HCT116 (cell line): ENCODE measurements around the gene LRRC9. TPM values are rescaled to one million over a fixed set of nuclear protein-coding genes. Genes with fewer than 3 reads are reported as not detected.
"Not testable (repeated sequence)": the region's sequence is repeated elsewhere in the genome, so short reads cannot be mapped to it uniquely, and the experiment has no call there.

Source experiments
- ATAC-seq: fragments of 200-7000 bp; cut with Tn5 transposase; 2 replicates; pipeline ENCODE4 v1.9.1; 2020; ENCODE audit warnings: mild to moderate bottlenecking, moderate library complexity
- BruUV-seq: library from RNA; stranded (reverse); fragments of 400-500 nt; replicated peaks from 2 replicates; lab custom pipeline; 2021; lab: Mats Ljungman, UMichigan
- CTCF ChIA-PET: fragments of 300-600 bp; sonication (Branson Sonifier 250); formaldehyde crosslinking; loops from one replicate; lab custom pipeline; 2021; ENCODE audit warnings: antibody characterized with exemption; lab: Charles Lee
- POLR2A ChIA-PET: fragments of 300-600, 350-600 bp; sonication (Branson Sonifier 250); formaldehyde crosslinking; loops from one replicate; lab custom pipeline; 2021; ENCODE audit warnings: antibody characterized with exemption; lab: Charles Lee
- RAD21 ChIA-PET, 2 experiments: fragments of 300-600 bp; sonication (Branson Sonifier 250); formaldehyde crosslinking; loops; one replicate each; lab custom pipeline; 2023; ENCODE audit warnings: low total read pairs in 2 of 2; ENCODE audit not compliant: uncharacterized antibody in 2 of 2, unreplicated experiment in 2 of 2, low non-redundant PET in 1 of 2; lab: Charles Lee
- DNase-seq: peaks from one replicate; pipeline ENCODE4 v3.0.0-alpha.2; 2010; ENCODE audit warnings: low read depth, low spot score
- H2AFZ ChIP-seq: fragments of 200-600 bp; shearing (Covaris generic), sonication (generic); 2 replicates; pipeline ENCODE4 v1.6.1; 2017; ENCODE audit warnings: low read depth, mixed run types, mixed read lengths, antibody characterized with exemption, low read length; ENCODE audit not compliant: poor library complexity, severe bottlenecking
- H3K27ac ChIP-seq: 2 replicates; pipeline ENCODE4 v1.5.1; 2012; ENCODE audit warnings: low read depth, low read length
- H3K27me3 ChIP-seq: fragments of 200-600 bp; sonication (generic); 2 replicates; pipeline ENCODE4 v1.6.1; 2016; ENCODE audit warnings: mixed run types, low read length, mixed read lengths; ENCODE audit not compliant: insufficient read depth
- H3K36me3 ChIP-seq, 2 experiments: fragments of 200-500 bp in 1 of 2; fragments of 200-600 bp in 1 of 2; sonication (Bioruptor generic) in 1 of 2; sonication (generic) in 1 of 2; 2 replicates each; pipeline versions ENCODE4 v1.5.1 to v1.6.1; 2014 to 2016; ENCODE audit warnings: low read length in 2 of 2, inconsistent platforms in 1 of 2, mixed read lengths in 1 of 2, mixed run types in 1 of 2; ENCODE audit not compliant: insufficient read depth in 2 of 2, control insufficient read depth in 1 of 2
- H3K4me1 ChIP-seq, 2 experiments: fragments of 200-600 bp in 1 of 2; sonication (generic) in 1 of 2; 2 replicates each; pipeline versions ENCODE4 v1.5.1 to v1.6.1; 2012 to 2017; ENCODE audit warnings: low read length in 2 of 2, inconsistent platforms in 1 of 2, mild to moderate bottlenecking in 1 of 2, mixed read lengths in 1 of 2, mixed run types in 1 of 2, moderate library complexity in 1 of 2; ENCODE audit not compliant: insufficient read depth in 2 of 2, control insufficient read depth in 1 of 2
- H3K4me2 ChIP-seq: fragments of 200-600 bp; sonication (generic); 2 replicates; pipeline ENCODE4 v1.6.1; 2017; ENCODE audit warnings: mixed run types, low read length, mixed read lengths
- H3K4me3 ChIP-seq, 2 experiments: fragments of 200-600 bp in 1 of 2; sonication (generic) in 1 of 2; replicated peaks in 1 of 2; 2 replicates each; pipeline ENCODE4 v1.5.1; 2011 to 2016; ENCODE audit warnings: low read length in 2 of 2, control low read depth in 1 of 2, low read depth in 1 of 2, mild to moderate bottlenecking in 1 of 2, mixed read lengths in 1 of 2, mixed run types in 1 of 2
- H3K79me2 ChIP-seq: fragments of 200-600 bp; sonication (generic); 2 replicates; pipeline ENCODE4 v1.6.1; 2017; ENCODE audit warnings: mild to moderate bottlenecking, mixed run types, low read length, moderate library complexity, mixed read lengths; ENCODE audit not compliant: insufficient read depth
- H3K9ac ChIP-seq: fragments of 200-600 bp; sonication (generic); 2 replicates; pipeline ENCODE4 v1.6.1; 2016; ENCODE audit warnings: low read length, mixed read lengths
- H3K9me2 ChIP-seq: fragments of 200-600 bp; sonication (generic), shearing (Covaris generic); 2 replicates; pipeline ENCODE4 v1.6.1; 2017; ENCODE audit warnings: mixed run types, mild to moderate bottlenecking, moderate library complexity; ENCODE audit not compliant: insufficient read depth
- H3K9me3 ChIP-seq, 2 experiments: fragments of 200-500 bp in 1 of 2; fragments of 200-600 bp in 1 of 2; sonication (Bioruptor generic) in 1 of 2; sonication (generic) in 1 of 2; 2 replicates each; pipeline ENCODE4 v1.6.1; 2014 to 2017; ENCODE audit warnings: low read length in 2 of 2, mixed read lengths in 2 of 2, inconsistent platforms in 1 of 2, low read depth in 1 of 2, mild to moderate bottlenecking in 1 of 2, mixed run types in 1 of 2, moderate library complexity in 1 of 2; ENCODE audit not compliant: control insufficient read depth in 1 of 2, insufficient read depth in 1 of 2
- H4K20me1 ChIP-seq: fragments of 200-600 bp; sonication (generic), shearing (Covaris generic); 2 replicates; pipeline ENCODE4 v1.6.1; 2017; ENCODE audit warnings: mixed run types, mild to moderate bottlenecking, moderate library complexity; ENCODE audit not compliant: insufficient read depth
- CEBPB ChIP-seq: IDR thresholded peaks from 2 replicates; pipeline ENCODE4 v1.6.1; 2012; ENCODE audit warnings: low read depth
- ELF1 ChIP-seq: IDR thresholded peaks from 2 replicates; pipeline ENCODE4 v1.6.1; 2012; ENCODE audit warnings: low read depth, borderline replicate concordance
- EZH2 ChIP-seq: fragments of 200-600 bp; sonication (generic); IDR thresholded peaks from 2 replicates; pipeline ENCODE4 v1.6.1; 2017; ENCODE audit warnings: antibody characterized with exemption, mixed run types
- EZH2phosphoT487 ChIP-seq: fragments of 200-600 bp; IDR thresholded peaks from 2 replicates; pipeline ENCODE4 v1.6.1; 2018; ENCODE audit warnings: antibody characterized with exemption, borderline replicate concordance
- JUND ChIP-seq: IDR thresholded peaks from 2 replicates; pipeline ENCODE4 v1.6.1; 2012
- POLR2A ChIP-seq: IDR thresholded peaks from 2 replicates; pipeline ENCODE4 v1.7.0; 2011; ENCODE audit warnings: borderline replicate concordance; ENCODE audit not compliant: insufficient read depth, insufficient read length; ENCODE audit errors: extremely low read depth
- RAD21 ChIP-seq: IDR thresholded peaks from 2 replicates; pipeline ENCODE4 v1.6.1; 2012; ENCODE audit warnings: low read depth, mild to moderate bottlenecking
- SIN3A ChIP-seq: IDR thresholded peaks from 2 replicates; pipeline ENCODE4 v1.6.1; 2012; ENCODE audit warnings: low read depth
- TCF7L2 ChIP-seq: IDR thresholded peaks from 2 replicates; pipeline ENCODE4 v1.7.0; 2011; ENCODE audit warnings: borderline replicate concordance, inconsistent platforms; ENCODE audit not compliant: insufficient read depth, insufficient read length; ENCODE audit errors: extremely low read depth
- ZFX ChIP-seq: fragments of 450-650 bp; IDR thresholded peaks from 2 replicates; pipeline ENCODE4 v1.6.1; 2017
- intact Hi-C: fragments of 100-400 bp; cut with micrococcal nuclease; formaldehyde crosslinking; loops from 2 replicates; pipeline ENCODE4 v1.10.0; 2022
- total RNA-seq: library from RNA; stranded (reverse); gene quantifications from one replicate; pipeline ENCODE4 v1.2.1, GENCODE V29; 2021; ENCODE audit not compliant: unreplicated experiment
- TF ChIP-seq, protein P1 (sequence below), 3 experiments: fragments of 200-600 bp in 1 of 3; sonication (generic) in 1 of 3; IDR thresholded peaks in 2 of 3; conservative IDR thresholded peaks in 1 of 3; 2 replicates each; pipeline ENCODE4 v1.5.1; 2012 to 2017; ENCODE audit warnings: low read depth in 2 of 3, low read length in 2 of 3, antibody characterized with exemption in 1 of 3, borderline replicate concordance in 1 of 3, control low read depth in 1 of 3, mild to moderate bottlenecking in 1 of 3, mixed read lengths in 1 of 3, mixed run types in 1 of 3, moderate library complexity in 1 of 3; ENCODE audit not compliant: insufficient read depth in 1 of 3

LRRC9 gene
- total RNA-seq, 1 experiment from 2014 or later: not detected

DNA sequence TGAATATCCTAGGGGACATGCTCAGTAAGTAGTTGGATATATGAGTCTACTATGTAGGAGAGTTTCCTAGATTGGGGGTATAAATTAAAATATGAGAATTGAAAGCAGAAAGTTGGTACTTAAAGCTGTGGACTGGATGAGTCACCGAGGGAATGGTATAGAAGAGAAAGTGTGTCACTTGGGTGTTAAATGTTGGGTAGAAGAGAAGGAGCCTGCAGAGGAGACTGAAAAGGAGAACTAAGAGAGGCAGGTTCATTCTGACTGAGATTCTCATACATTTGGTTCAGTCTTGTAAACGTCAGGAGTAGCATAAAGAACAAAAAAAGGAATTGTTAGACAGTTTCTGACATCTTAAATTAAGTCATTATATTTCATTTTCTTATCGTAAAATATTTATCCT, 19.9 kb downstream of the LRRC9 start:
- intact Hi-C loops: no loop called here
- Histone ChIP-seq H3K4me1 (no peaks in the 10 kb centered on the region), H3K79me2 (no peaks in the 10 kb centered on the region), H3K36me3 (no peaks in the 10 kb centered on the region), H3K9me2 (peaks cover 7% of the 10 kb centered on the region; the same call in 1 of the 2 replicates), H3K9me3 (no peaks in the 10 kb centered on the region)
- RAD21 ChIA-PET: no interaction called here
- TF ChIP-seq POLR2A (no peak), TCF7L2 (no peak), SIN3A (no peak), JUND (no peak), CEBPB (no peak), EZH2phosphoT487 (no peak), EZH2 (no peak), RAD21 (no peak), ZFX (no peak), ELF1 (no peak)
- TF ChIP-seq, protein P1, sequence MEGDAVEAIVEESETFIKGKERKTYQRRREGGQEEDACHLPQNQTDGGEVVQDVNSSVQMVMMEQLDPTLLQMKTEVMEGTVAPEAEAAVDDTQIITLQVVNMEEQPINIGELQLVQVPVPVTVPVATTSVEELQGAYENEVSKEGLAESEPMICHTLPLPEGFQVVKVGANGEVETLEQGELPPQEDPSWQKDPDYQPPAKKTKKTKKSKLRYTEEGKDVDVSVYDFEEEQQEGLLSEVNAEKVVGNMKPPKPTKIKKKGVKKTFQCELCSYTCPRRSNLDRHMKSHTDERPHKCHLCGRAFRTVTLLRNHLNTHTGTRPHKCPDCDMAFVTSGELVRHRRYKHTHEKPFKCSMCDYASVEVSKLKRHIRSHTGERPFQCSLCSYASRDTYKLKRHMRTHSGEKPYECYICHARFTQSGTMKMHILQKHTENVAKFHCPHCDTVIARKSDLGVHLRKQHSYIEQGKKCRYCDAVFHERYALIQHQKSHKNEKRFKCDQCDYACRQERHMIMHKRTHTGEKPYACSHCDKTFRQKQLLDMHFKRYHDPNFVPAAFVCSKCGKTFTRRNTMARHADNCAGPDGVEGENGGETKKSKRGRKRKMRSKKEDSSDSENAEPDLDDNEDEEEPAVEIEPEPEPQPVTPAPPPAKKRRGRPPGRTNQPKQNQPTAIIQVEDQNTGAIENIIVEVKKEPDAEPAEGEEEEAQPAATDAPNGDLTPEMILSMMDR (IDR thresholded peaks at IDR 0.05 in 2 of 3, conservative IDR thresholded peaks at IDR 0.05 in 1 of 3; ENCODE audit: borderline replicate concordance in 1 of 3, insufficient read depth in 1 of 3, low read depth in 2 of 3, low read length in 2 of 3): no peak
- TF ChIP-seq, all 23 proteins: peak for 0
- CTCF ChIA-PET: no interaction called here
- Histone ChIP-seq H3K4me3 (no peak overlapping the region), H3K4me2 (no peak overlapping the region), H3K9ac (no peak overlapping the region), H3K27me3 (no peaks in the 10 kb centered on the region), H2AFZ (no peak overlapping the region), H3K27ac (no peak overlapping the region), H4K20me1 (no peaks in the 10 kb centered on the region)
- BruUV-seq: no TSS peak
- ATAC-seq (no peak), DNase-seq (no peak)
- POLR2A ChIA-PET: no interaction called here

DNA sequence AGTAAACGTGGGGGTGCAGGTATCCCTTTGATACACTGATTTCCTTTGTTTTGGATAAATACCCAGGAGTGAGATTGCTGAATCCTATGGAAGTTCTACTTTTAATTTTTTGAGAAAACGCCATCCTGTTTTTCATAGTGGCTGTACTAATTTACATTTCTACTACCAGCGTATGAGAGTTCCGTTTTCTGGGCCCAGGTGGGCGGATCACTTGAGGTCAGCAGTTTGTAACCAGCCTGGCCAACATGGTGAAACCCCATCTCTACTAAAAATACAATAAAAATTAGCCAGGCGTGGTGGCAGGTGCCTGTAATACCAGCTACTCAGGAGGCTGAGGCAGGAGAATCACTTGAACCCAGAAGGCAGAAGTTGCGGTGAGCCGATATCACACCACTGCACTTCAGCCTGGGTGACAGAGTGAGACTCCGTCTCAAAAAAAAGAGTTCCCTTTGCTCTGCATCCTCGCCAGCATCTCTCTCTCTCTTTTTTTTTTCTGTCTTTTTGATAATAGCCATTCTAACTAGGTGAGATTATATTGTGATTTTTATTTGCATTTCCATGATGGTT, 22.4 kb downstream of the LRRC9 start:
- H3K9me3 ChIP-seq, H3K79me2 ChIP-seq, H3K9me2 ChIP-seq, BruUV-seq, H3K4me1 ChIP-seq, H4K20me1 ChIP-seq, H3K9ac ChIP-seq, H2AFZ ChIP-seq, H3K36me3 ChIP-seq, CTCF ChIA-PET, H3K27ac ChIP-seq, H3K27me3 ChIP-seq, H3K4me2 ChIP-seq, H3K4me3 ChIP-seq, DNase-seq, RAD21 ChIA-PET, POLR2A ChIA-PET, ATAC-seq, intact Hi-C loops: not testable (repeated sequence)
